ENCODE results near the gene MLST8.

The MLST8 gene

DNA sequence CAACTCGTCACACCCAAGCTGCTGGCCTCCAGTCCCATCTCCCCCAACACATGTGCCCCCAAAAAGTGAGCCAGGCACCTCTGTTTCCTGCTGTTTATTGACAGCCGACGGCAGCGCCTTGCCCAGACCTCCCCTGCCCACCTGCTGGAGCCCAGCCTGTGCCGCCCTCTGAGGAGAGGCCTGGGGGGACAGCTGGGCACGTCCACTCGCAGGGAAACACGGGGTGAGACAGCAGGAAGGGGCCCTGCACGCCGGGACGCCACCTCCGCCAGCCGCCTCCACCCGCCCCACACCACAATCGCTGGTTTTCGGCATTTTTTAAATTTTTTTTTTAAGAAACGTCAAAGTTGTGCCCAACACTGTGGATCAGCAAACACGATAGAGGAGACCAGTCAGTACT is 28.2 kb upstream of the MLST8 start:
- no peak for DNase-seq (ENCODE audit: extremely low spot score)
- TF ChIP-seq, protein P1, sequence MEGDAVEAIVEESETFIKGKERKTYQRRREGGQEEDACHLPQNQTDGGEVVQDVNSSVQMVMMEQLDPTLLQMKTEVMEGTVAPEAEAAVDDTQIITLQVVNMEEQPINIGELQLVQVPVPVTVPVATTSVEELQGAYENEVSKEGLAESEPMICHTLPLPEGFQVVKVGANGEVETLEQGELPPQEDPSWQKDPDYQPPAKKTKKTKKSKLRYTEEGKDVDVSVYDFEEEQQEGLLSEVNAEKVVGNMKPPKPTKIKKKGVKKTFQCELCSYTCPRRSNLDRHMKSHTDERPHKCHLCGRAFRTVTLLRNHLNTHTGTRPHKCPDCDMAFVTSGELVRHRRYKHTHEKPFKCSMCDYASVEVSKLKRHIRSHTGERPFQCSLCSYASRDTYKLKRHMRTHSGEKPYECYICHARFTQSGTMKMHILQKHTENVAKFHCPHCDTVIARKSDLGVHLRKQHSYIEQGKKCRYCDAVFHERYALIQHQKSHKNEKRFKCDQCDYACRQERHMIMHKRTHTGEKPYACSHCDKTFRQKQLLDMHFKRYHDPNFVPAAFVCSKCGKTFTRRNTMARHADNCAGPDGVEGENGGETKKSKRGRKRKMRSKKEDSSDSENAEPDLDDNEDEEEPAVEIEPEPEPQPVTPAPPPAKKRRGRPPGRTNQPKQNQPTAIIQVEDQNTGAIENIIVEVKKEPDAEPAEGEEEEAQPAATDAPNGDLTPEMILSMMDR (IDR thresholded peaks at IDR 0.05; ENCODE audit: control extremely low read depth, extremely low read depth, low read depth, missing control alignments), result no peak
- ChIA-PET POLR2A (interaction anchor here (0.9 kb wide), 1 partner anchor 22 kb away, joined by 4 read pairs; the partner anchor contains the start of gene TRAF7), CTCF (no interaction called here)

DNA sequence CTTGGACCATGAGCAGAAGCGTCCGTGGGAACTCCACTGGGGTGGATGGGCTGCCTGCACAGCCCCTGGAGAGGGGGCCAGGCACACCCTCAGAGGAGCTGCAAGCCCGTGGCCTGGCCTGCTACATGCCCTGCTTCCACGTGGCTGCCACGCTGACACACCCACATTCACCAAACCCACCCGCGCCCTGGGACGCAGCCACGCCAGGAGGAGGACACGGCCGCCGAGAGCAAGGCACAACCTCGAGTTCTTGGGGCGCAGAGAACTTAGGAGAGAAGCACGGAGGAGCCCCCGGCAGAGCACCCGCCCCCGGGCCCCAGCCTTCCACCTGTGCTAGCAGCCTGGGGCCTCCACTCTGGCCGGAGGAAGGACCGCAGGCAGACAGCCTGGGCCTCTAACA is 27.7 kb upstream of the MLST8 start:
- TF ChIP-seq, protein P1 (IDR thresholded peaks at IDR 0.05; ENCODE audit: control extremely low read depth, extremely low read depth, low read depth, missing control alignments), result no peak
- DNase-seq (ENCODE audit: extremely low spot score), result no peak
- ChIA-PET CTCF (interaction anchor here (0.8 kb wide), 1 partner anchor 10 kb away, joined by 3 read pairs; no protein-coding TSS in a partner anchor), POLR2A (interaction anchor here (0.9 kb wide), 1 partner anchor 22 kb away, joined by 4 read pairs; the partner anchor contains the start of gene TRAF7)

DNA sequence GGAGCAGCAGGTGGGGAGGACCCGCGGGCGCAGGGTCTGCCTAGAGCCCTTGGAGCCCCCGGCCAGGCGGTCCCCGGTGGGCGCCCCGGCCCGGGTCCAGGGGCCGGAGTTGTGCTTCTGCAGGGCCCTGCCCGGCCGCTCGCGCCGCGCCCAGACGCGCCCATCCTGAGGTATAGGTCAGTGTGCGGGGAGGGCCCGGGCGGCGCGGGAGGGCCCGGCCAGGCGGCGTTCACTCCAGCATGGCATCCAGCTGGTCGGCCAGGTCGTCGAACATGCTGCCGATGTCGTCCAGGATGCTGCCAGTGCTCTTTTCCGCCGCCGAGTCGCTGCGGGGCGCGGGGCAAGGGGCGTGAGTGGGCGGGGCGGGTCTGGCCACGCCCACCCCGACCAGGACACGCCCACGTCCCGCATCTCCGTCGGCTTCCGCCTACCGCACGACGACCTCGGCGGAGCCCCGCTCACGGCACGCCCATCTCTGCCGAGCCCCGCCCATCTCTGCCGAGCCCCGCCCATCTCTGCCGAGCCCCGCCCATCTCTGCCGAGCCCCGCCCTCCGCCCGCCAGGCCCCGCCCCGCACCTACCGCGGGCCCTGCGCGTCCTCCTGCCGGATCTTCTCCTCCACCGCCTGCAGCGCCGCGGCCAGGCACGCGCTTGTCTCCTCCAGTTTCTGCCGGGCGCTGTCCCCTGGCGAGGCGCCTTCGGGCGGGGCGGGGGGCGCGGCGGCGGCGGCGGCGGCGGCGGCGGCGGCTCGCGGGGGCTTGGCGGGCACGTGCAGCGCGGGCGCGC is 26.7 kb upstream of the MLST8 start:
- TF ChIP-seq, protein P1 (IDR thresholded peaks at IDR 0.05; ENCODE audit: control extremely low read depth, extremely low read depth, low read depth, missing control alignments), result no peak
- POLR2A ChIA-PET, result no interaction called here
- CTCF ChIA-PET, result interaction anchor here (0.8 kb wide), 1 partner anchor 11 kb away, joined by 3 read pairs; no protein-coding TSS in a partner anchor
- DNase-seq (ENCODE audit: extremely low spot score), result no peak

DNA sequence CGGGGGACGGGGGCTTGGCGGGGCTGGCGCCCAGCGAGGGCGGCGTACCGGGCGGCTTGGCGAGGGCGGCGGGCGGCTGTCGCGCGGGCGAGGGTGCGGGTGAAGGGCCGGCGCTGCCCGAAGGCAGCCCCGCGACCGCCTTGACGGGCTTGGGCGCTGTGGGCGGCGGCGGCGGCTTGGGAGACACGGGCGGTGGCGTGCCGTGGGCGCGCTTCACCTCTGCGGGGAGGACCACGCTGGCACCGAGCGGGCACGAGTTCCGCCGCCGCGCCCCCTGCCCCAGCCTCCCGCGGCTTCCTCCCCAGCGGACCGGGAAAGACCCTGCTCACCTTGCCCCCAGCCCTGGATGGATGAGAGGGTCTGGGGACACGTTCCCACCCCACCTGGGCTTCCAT is 26.1 kb upstream of the MLST8 start:
- ChIA-PET CTCF (no interaction called here), POLR2A (no interaction called here)
- TF ChIP-seq, protein P1 (IDR thresholded peaks at IDR 0.05; ENCODE audit: control extremely low read depth, extremely low read depth, low read depth, missing control alignments), result no peak
- no peak for DNase-seq (ENCODE audit: extremely low spot score)

DNA sequence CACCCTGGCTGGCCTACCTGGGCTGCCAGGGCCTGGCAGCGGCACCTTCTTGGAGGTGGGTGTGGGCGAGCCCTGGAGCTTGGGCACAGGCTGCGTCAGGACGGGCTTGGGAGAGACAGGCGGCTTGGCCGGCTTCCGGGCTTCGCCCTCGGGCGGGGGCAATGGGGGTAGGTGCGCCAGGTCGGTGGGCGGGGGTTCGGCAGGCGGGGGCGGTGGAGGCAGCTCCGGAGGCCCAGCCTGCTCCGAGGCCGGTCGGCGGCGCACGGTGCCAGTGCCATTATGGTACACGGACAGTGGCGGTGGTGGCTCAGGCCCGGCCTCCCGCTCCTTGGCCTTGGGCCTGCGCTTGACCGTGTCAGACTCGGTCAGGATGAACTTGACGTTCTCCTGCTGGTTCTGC is 25.7 kb upstream of the MLST8 start:
- TF ChIP-seq, protein P1 (IDR thresholded peaks at IDR 0.05; ENCODE audit: control extremely low read depth, extremely low read depth, low read depth, missing control alignments), result no peak
- CTCF ChIA-PET, result no interaction called here
- POLR2A ChIA-PET, result interaction anchor here (0.6 kb wide), 1 partner anchor 25 kb away, joined by 3 read pairs; no protein-coding TSS in a partner anchor
- no peak for DNase-seq (ENCODE audit: extremely low spot score)

DNA sequence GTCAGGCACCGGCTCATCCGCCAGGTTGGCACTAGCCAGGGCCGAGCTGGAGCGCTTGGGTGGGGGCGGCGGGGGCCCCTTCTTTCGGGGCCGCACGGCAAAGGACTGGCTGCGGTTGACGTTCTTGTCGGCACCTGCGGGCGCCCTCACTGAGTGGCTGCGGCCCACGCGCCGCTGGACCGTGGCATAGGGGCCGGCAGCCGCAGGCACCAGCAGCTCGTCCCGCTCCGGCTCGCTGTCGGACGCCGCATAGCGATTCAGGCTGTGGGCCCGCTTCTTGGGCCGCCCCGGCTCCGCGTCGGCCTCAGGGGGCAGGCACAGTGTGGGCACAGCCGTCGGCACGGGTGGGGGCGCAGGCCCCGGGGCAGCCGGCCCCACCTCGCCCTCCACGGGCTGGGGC is 24.8 kb upstream of the MLST8 start:
- TF ChIP-seq, protein P1 (IDR thresholded peaks at IDR 0.05; ENCODE audit: control extremely low read depth, extremely low read depth, low read depth, missing control alignments), result no peak
- DNase-seq (ENCODE audit: extremely low spot score), result no peak
- POLR2A ChIA-PET, result no interaction called here
- CTCF ChIA-PET, result interaction anchor here (1.1 kb wide), 1 partner anchor 71 kb away, joined by 3 read pairs; the partner anchor contains the start of gene ECI1
